Esophagus squamous epithelium (tissue), 5 donors: Measurements from ENCODE around the gene TTC39B. TPM values are rescaled to one million over a fixed set of nuclear protein-coding genes. Genes with fewer than 3 reads are reported as not detected.

Experiments used
- DNase-seq: peaks from one replicate; lab custom pipeline; 2025; lab: John Stamatoyannopoulos, UW
- H3K27ac ChIP-seq, 4 donors: fragments of 200-600 bp; sonication (generic); one replicate each; pipeline ENCODE4 v1.5.1; 2016 to 2019; ENCODE audit warnings: mild to moderate bottlenecking in 1 of 4
- H3K27me3 ChIP-seq, 4 donors: fragments of 200-600 bp; sonication (generic); 1 replicate in 3 of 4; 2 replicates in 1 of 4; pipeline versions ENCODE4 v1.5.1 to v1.6.0; 2017 to 2021; ENCODE audit warnings: antibody characterized with exemption in 1 of 4
- H3K36me3 ChIP-seq, 3 donors: fragments of 200-600 bp; sonication (generic); one replicate each; pipeline ENCODE4 v1.5.1; 2016 to 2019
- H3K4me1 ChIP-seq, 3 donors: fragments of 200-600 bp; sonication (generic); one replicate each; pipeline ENCODE4 v1.5.1; 2017 to 2019
- H3K4me3 ChIP-seq, 4 donors: fragments of 200-600 bp; sonication (generic); 1 replicate in 3 of 4; 2 replicates in 1 of 4; pipeline ENCODE4 v1.5.1; 2016 to 2019; ENCODE audit warnings: mild to moderate bottlenecking in 2 of 4, moderate library complexity in 1 of 4
- H3K9me3 ChIP-seq, 3 donors: fragments of 200-600 bp; sonication (generic); one replicate each; pipeline ENCODE4 v1.5.1; 2016 to 2019
- POLR2A ChIP-seq, 4 donors: fragments of 450-650 bp; IDR thresholded peaks; one replicate each; pipeline ENCODE4 v1.6.1; 2017; ENCODE audit warnings: antibody characterized with exemption in 4 of 4, mild to moderate bottlenecking in 4 of 4, moderate library complexity in 3 of 4
- WGBS, 2 donors: methylation state at CpG; one replicate each; pipeline ENCODE4 v1.1.5; 2018; 5-methylcytosine and 5-hydroxymethylcytosine counted together
- intact Hi-C: fragments of 100-400 bp; cut with DNase I; formaldehyde crosslinking; loops from one replicate; pipeline ENCODE4 v1.15.0; 2022
- total RNA-seq, 4 donors: library from RNA; depleted of rRNA; stranded (reverse); fragments of >200 nt; gene quantifications; one replicate each; pipeline ENCODE4 v1.1.0, GENCODE V29; 2016
- TF ChIP-seq, protein P1 (sequence below), 6 experiments: fragments of 450-650 bp in 4 of 6; fragments of 200-600 bp in 2 of 6; sonication (generic) in 2 of 6; IDR thresholded peaks; one replicate each; pipeline ENCODE4 v1.5.1; 2016 to 2019; ENCODE audit warnings: antibody characterized with exemption in 6 of 6, mild to moderate bottlenecking in 4 of 6, moderate library complexity in 4 of 6
- donor health status: DM: yes; HTN: yes; CAD: no.

The TTC39B gene
- total RNA-seq, 4 donors from 2014 or later = 15.8 to 24.3 (median 17.5) TPM

DNA sequence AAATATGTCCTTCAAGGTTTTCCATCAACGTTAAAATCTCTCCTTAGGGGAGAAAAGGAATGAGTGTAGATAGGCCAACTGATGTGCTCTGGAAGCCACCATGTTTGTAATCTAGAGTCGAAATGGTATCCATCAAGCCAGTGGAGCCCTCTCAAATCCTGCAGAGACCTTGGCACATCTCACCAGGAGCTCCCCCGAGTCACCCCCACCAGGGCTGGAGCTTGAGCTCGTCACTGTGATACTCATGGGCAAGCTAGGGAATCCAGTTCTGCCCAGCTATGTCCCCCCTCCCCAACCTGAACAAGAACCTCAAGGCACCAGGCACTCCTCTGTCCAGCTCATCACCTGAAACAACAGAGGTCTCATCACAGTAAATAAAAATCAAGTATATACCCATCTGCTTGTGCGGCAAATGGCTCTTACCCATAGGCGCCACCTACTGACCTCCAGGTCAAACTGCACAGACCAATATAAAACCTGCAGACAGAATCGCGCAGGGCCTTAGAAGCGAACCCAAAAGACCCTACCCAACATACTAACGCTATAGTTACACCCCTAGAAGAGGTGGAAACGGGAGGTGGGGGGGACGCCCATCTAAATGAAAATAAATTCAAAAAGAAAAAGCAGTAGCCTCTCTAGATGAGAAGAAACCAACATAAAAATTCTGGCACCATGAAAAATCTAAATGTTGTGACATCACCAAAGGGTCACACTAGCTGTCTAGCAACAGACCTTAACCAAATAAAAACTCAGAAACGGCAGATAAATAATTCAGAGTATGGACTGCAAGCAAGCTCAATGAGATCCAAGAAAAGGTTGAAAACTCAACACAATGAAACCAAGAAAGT, 75.0 kb downstream of the TTC39B start:
- H3K36me3 ChIP-seq = no peaks in the 10 kb centered on the region
- no peak for DNase-seq
- H3K27me3 ChIP-seq = no peaks in the 10 kb centered on the region
- no peak overlapping the region for H3K4me3 ChIP-seq
- intact Hi-C loops = no loop called here
- TF ChIP-seq, protein P1, sequence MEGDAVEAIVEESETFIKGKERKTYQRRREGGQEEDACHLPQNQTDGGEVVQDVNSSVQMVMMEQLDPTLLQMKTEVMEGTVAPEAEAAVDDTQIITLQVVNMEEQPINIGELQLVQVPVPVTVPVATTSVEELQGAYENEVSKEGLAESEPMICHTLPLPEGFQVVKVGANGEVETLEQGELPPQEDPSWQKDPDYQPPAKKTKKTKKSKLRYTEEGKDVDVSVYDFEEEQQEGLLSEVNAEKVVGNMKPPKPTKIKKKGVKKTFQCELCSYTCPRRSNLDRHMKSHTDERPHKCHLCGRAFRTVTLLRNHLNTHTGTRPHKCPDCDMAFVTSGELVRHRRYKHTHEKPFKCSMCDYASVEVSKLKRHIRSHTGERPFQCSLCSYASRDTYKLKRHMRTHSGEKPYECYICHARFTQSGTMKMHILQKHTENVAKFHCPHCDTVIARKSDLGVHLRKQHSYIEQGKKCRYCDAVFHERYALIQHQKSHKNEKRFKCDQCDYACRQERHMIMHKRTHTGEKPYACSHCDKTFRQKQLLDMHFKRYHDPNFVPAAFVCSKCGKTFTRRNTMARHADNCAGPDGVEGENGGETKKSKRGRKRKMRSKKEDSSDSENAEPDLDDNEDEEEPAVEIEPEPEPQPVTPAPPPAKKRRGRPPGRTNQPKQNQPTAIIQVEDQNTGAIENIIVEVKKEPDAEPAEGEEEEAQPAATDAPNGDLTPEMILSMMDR (IDR thresholded peaks at IDR 0.05) = peak in 2 of 6 experiments; percentile 31 to 46
- no peak for TF ChIP-seq POLR2A (IDR thresholded peaks at IDR 0.05)
- H3K4me1 ChIP-seq = no peaks in the 10 kb centered on the region
- H3K27ac ChIP-seq = no peak overlapping the region
- H3K9me3 ChIP-seq = peaks cover 0 to 16% (median 0%) of the 10 kb centered on the region in 3 donors
- WGBS, 2 donors = 67 to 69% methylated on average over 12 of the region's 13 CpGs

DNA sequence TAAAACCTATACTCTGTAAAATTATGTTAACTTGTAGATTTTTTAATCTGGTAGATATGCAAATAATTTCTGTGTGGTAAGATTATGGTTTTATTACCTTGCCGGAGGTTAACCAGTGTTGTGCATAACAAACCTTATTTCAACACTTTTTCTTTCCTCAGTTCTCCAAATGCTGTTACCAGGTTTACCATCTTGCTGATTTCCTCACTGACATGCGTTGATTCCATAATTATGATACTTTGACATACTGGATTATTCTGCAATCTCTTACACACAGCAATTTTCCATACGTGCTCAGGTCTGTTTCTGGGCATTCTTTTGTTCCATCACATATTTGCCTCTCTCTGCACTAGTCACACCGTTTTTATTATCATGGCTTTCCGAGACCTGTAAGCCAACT, 77.6 kb downstream of the TTC39B start:
- intact Hi-C loops = no loop called here
- Histone ChIP-seq H3K4me3 (no peak overlapping the region), H3K27me3 (no peaks in the 10 kb centered on the region), H3K36me3 (peaks cover 0 to 6% (median under 1%) of the 10 kb centered on the region in 3 donors), H3K4me1 (no peaks in the 10 kb centered on the region), H3K9me3 (peaks cover 0 to 8% (median 0%) of the 10 kb centered on the region in 3 donors), H3K27ac (no peak overlapping the region)
- WGBS, 2 donors = 69 to 81% methylated on average over 5 of the region's 5 CpGs
- TF ChIP-seq, protein P1 (IDR thresholded peaks at IDR 0.05) = no peak
- TF ChIP-seq POLR2A (IDR thresholded peaks at IDR 0.05) = no peak
- DNase-seq = no peak

DNA sequence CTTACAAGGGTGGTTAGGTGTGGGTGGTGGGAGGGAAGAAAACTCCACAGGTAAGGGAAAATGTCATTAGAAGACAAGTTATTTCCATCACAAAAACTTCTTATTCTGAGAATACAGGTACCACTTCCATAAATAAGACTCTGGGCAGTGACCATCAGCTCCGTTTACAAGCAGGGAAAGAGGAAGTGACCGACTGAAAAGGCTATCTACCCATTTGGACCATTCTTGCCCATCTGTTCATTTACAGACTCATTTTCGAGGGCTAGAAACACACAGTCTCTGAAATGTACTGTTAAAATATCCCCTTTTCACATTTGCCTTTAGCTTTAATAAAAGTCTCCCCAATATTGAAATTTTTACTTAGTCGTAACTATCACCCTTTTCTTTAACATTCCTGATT, 79.5 kb downstream of the TTC39B start:
- no peak for DNase-seq
- H3K9me3 ChIP-seq = no peaks in the 10 kb centered on the region
- H3K27me3 ChIP-seq = no peaks in the 10 kb centered on the region
- no peaks in the 10 kb centered on the region for H3K4me1 ChIP-seq
- no peak overlapping the region for H3K27ac ChIP-seq
- intact Hi-C loops = no loop called here
- H3K4me3 ChIP-seq = no peak overlapping the region
- TF ChIP-seq POLR2A (IDR thresholded peaks at IDR 0.05) = no peak
- TF ChIP-seq, protein P1 (IDR thresholded peaks at IDR 0.05) = no peak
- H3K36me3 ChIP-seq = peaks cover 0 to 22% (median 6%) of the 10 kb centered on the region in 3 donors
- 89 to 99% methylated on average over 4 of the region's 4 CpGs for WGBS, 2 donors

DNA sequence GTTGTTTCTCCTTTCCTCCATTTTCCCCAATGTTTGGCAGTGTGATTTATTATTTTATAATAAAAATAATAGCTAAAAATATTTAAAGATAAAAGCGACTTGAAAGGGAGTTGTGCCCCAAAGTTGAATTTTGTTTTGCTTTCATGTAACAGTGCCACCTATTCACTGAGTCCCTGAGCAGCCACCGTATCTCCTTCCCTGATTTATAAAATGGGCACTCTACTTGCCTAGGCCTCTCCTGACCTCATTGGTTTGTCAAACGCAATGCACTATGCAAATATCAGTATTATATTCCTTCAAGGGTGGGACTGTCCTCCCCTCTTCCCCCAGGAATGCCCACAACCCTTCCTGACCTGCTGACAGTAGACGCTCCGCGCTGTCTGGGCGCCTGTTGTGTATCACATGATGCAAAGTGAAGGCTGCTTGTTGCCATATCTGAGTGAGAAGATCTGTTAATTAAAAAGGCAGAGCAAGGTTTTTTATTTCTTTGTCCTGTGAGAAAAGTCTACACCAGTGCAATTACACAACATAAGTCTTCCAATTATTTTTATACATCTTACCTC, 81.4 kb downstream of the TTC39B start:
- TF ChIP-seq, protein P1 (IDR thresholded peaks at IDR 0.05) = no peak
- no peak for TF ChIP-seq POLR2A (IDR thresholded peaks at IDR 0.05)
- no peaks in the 10 kb centered on the region for H3K27me3 ChIP-seq
- H3K9me3 ChIP-seq = no peaks in the 10 kb centered on the region
- DNase-seq = no peak
- H3K4me3 ChIP-seq = no peak overlapping the region
- H3K36me3 ChIP-seq = peaks cover 0 to 25% (median 6%) of the 10 kb centered on the region in 3 donors
- 82 to 93% methylated on average over 7 of the region's 7 CpGs for WGBS, 2 donors
- intact Hi-C loops = no loop called here
- H3K4me1 ChIP-seq = no peaks in the 10 kb centered on the region
- no peak overlapping the region for H3K27ac ChIP-seq

DNA sequence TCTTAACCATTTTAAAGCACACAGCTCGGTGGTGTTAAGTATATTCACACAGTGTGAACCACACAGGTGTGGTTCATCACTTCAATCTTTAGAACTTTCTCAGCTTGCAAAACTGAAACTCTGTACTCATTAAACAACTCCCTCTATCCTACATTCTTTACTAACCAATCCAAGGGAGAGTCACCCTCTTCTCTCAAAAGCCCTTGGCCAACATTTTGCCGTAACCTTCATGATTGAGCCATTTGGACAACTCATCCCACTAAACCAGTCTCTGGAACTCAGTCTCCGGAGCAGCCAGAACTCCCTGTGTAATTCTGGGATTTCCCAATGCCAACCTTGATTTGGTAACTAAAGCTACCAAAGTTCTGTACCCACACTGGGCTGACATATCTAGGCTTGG, 84.7 kb downstream of the TTC39B start:
- no peak for DNase-seq
- H3K4me1 ChIP-seq = no peaks in the 10 kb centered on the region
- no peaks in the 10 kb centered on the region for H3K27me3 ChIP-seq
- no peak for TF ChIP-seq POLR2A (IDR thresholded peaks at IDR 0.05)
- TF ChIP-seq, protein P1 (IDR thresholded peaks at IDR 0.05) = no peak
- no peak overlapping the region for H3K27ac ChIP-seq
- no peaks in the 10 kb centered on the region for H3K9me3 ChIP-seq
- no peak overlapping the region for H3K4me3 ChIP-seq
- 82 to 84% methylated on average over 3 of the region's 3 CpGs for WGBS, 2 donors
- intact Hi-C loops = no loop called here
- H3K36me3 ChIP-seq = peaks cover 0 to 25% (median 6%) of the 10 kb centered on the region in 3 donors
